Midbrain (tissue), 1 donor: Measurements from ENCODE around the gene ERP44.

ENCODE experiments used
- DNase-seq: peaks from one replicate; lab custom pipeline; 2025; lab: John Stamatoyannopoulos, UW

Gene ERP44

DNA sequence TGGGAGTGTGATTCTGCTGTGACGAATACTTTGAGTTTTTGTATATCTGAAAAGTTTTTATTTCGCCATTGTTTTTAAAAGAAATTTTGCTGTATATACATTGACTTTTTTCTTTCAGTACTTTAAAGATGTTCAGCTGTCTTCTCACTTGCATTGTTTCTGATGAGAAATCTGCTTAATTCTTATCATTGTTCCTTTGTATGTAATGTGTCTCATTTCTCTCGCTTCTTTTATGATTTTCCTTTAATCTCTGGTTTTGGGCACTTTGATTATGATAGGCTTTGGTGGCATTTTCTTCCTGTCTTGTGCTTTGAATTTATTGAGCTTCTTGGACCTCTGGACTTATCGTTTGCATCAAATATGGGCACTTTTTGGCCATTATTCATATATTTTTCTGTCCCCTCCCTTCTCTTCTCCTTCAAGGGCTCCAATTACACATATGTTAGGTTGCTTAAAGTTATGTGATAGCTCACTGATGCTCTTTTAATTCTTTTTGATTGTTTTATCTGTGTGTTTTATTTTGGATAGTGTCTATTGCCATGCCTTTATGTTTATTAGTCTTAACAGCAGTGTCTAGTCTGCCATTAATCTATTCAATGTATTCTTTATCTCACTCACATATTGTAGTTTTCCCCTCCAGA is 161.7 kb downstream of the ERP44 start:
- DNase-seq, result no peak

- DNase-seq, result no peak
Observed at GRCh38 chr9:99931155-99931840, 167.5 kb downstream of the ERP44 start.

- no peak for DNase-seq
Observed at GRCh38 chr9:99929652-99930051, 169.1 kb downstream of the ERP44 start.
